Activated CD4-positive, CD25-positive, alpha-beta regulatory T cell treated with anti-CD3 and anti-CD28 coated beads, Interleukin-2, amount 50 U/mL, for 24 hours (primary cell): ENCODE data around the gene FAF2.
"Not testable (repeated sequence)": the region's sequence is repeated elsewhere in the genome, so short reads cannot be mapped to it uniquely, and the experiment has no call there.

Experiments used
- ATAC-seq, 2 donors: fragments of 150-1000 bp; cut with Tn5 transposase; one replicate each; pipeline ENCODE4 v1.10.0; 2021; ENCODE audit warnings: mild to moderate bottlenecking in 1 of 2, moderate library complexity in 1 of 2

The FAF2 gene

GRCh38 chr5:176461349-176461748, 13.2 kb downstream of the FAF2 start:
- ATAC-seq = no peak

GRCh38 chr5:176463113-176463764, 15.1 kb downstream of the FAF2 start:
- no peak for ATAC-seq

- ATAC-seq = no peak
Observed at GRCh38 chr5:176466245-176466871, 18.2 kb downstream of the FAF2 start.

GRCh38 chr5:176469296-176469695, 21.1 kb downstream of the FAF2 start:
- ATAC-seq = no peak

GRCh38 chr5:176470539-176470938, 22.4 kb downstream of the FAF2 start:
- no peak for ATAC-seq

- ATAC-seq = no peak
Observed at GRCh38 chr5:176471098-176471497, 22.9 kb downstream of the FAF2 start.

- ATAC-seq = no peak
Observed at GRCh38 chr5:176473335-176474006, 25.3 kb downstream of the FAF2 start.

- no peak for ATAC-seq
Observed at GRCh38 chr5:176474476-176474875, 26.3 kb downstream of the FAF2 start.

GRCh38 chr5:176481711-176482110, 33.5 kb downstream of the FAF2 start:
- ATAC-seq = peak in 1 of 2 donors; percentile 30

GRCh38 chr5:176485176-176485575, 37.0 kb downstream of the FAF2 start:
- ATAC-seq = no peak

GRCh38 chr5:176486189-176486757, 38.1 kb downstream of the FAF2 start:
- ATAC-seq = no peak

- ATAC-seq = not testable (repeated sequence)
Observed at GRCh38 chr5:176487160-176487559, 39.0 kb downstream of the FAF2 start.

- ATAC-seq = no peak
Observed at GRCh38 chr5:176489077-176489476, 40.9 kb downstream of the FAF2 start.

- ATAC-seq = no peak
Observed at GRCh38 chr5:176490301-176490700, 42.1 kb downstream of the FAF2 start.

- no peak for ATAC-seq
Observed at GRCh38 chr5:176491101-176491502, 42.9 kb downstream of the FAF2 start.

GRCh38 chr5:176491901-176492300, 43.7 kb downstream of the FAF2 start:
- ATAC-seq = no peak

GRCh38 chr5:176492431-176492830, 44.2 kb downstream of the FAF2 start:
- no peak for ATAC-seq

GRCh38 chr5:176497852-176498251, 49.7 kb downstream of the FAF2 start:
- ATAC-seq = no peak

- no peak for ATAC-seq
Observed at GRCh38 chr5:176499273-176499672, 51.1 kb downstream of the FAF2 start.

- no peak for ATAC-seq
Observed at GRCh38 chr5:176500511-176500910, 52.3 kb downstream of the FAF2 start.

- no peak for ATAC-seq
Observed at GRCh38 chr5:176501333-176501732, 53.1 kb downstream of the FAF2 start.

- no peak for ATAC-seq
Observed at GRCh38 chr5:176503496-176503895, 55.3 kb downstream of the FAF2 start.

- no peak for ATAC-seq
Observed at GRCh38 chr5:176507911-176508310, 59.7 kb downstream of the FAF2 start.

GRCh38 chr5:176508603-176509002, 60.4 kb downstream of the FAF2 start:
- ATAC-seq = no peak
